22Rv1 (cell line): ENCODE results near the gene PMPCA.
"Not testable (repeated sequence)": the region's sequence is repeated elsewhere in the genome, so short reads cannot be mapped to it uniquely, and the experiment has no call there.

Experiments
- H3K27ac ChIP-seq: fragments of 450-650 bp; 2 replicates; pipeline ENCODE4 v1.5.1; 2017
- CTCF ChIP-seq: fragments of 450-650 bp; IDR thresholded peaks from 2 replicates; pipeline ENCODE4 v1.5.1; 2017; ENCODE audit warnings: mild to moderate bottlenecking
- ZFX ChIP-seq: fragments of 450-650 bp; IDR thresholded peaks from 2 replicates; pipeline ENCODE4 v1.6.1; 2017; ENCODE audit warnings: antibody characterized with exemption, borderline replicate concordance

Gene PMPCA

GRCh38 chr9:136418182-136419091 is 8.0 kb downstream of the PMPCA start:
- no peak overlapping the region for H3K27ac ChIP-seq
- TF ChIP-seq CTCF (no peak), ZFX (no peak)

- no peak overlapping the region for H3K27ac ChIP-seq
- TF ChIP-seq ZFX (no peak), CTCF (no peak)
Measured at GRCh38 chr9:136419092-136419420, 8.6 kb downstream of the PMPCA start.

- TF ChIP-seq CTCF (no peak), ZFX (no peak)
Measured at GRCh38 chr9:136421791-136422190, 11.3 kb downstream of the PMPCA start.

GRCh38 chr9:136422876-136423275 is 12.4 kb downstream of the PMPCA start:
- TF ChIP-seq CTCF (no peak), ZFX (no peak)
- H3K27ac ChIP-seq: no peak overlapping the region

More at GRCh38 chr9:136421791-136422190, 11.3 kb downstream of the PMPCA start:
- H3K27ac ChIP-seq: no peak overlapping the region

GRCh38 chr9:136423432-136424146 is 13.1 kb downstream of the PMPCA start:
- TF ChIP-seq ZFX (no peak), CTCF (no peak)
- no peak overlapping the region for H3K27ac ChIP-seq

GRCh38 chr9:136424750-136425362 is 14.4 kb downstream of the PMPCA start:
- H3K27ac ChIP-seq: no peak overlapping the region
- TF ChIP-seq ZFX (no peak), CTCF (no peak)

GRCh38 chr9:136425367-136425766 is 14.9 kb downstream of the PMPCA start:
- H3K27ac ChIP-seq: not testable (repeated sequence)
